K562 (cell line): Measurements from ENCODE around the gene POLR3K. TPM values are rescaled to one million over a fixed set of nuclear protein-coding genes. Genes with fewer than 3 reads are reported as not detected.

Source experiments
- CHCHD3 ChIP-seq: fragments of 250-450 bp; sonication (Bioruptor Pico); IDR thresholded peaks from 2 replicates; pipeline ENCODE4 v2.1.2; 2022; ENCODE audit warnings: mild to moderate bottlenecking
- KDM5B ChIP-seq: fragments of 200-600 bp; sonication (generic); IDR thresholded peaks from 2 replicates; pipeline ENCODE4 v1.6.1; 2012; ENCODE audit warnings: low read depth, mild to moderate bottlenecking, moderate library complexity, low read length, control low read depth, inconsistent platforms; ENCODE audit not compliant: insufficient replicate concordance
- LCOR ChIP-seq: sonication (generic); formaldehyde crosslinking; IDR thresholded peaks from 2 replicates; pipeline ENCODE4 v1.8.0; 2022; ENCODE audit warnings: mild to moderate bottlenecking, missing genetic modification reagents
- NR2C2 ChIP-seq, 2 experiments: fragments of 200-800 bp in 1 of 2; sonication (Bioruptor generic) in 1 of 2; sonication (generic) in 1 of 2; formaldehyde crosslinking in 1 of 2; IDR thresholded peaks; 2 replicates each; pipeline versions ENCODE4 v1.6.1 to v1.8.0; 2016 to 2022; ENCODE audit warnings: mild to moderate bottlenecking in 1 of 2, missing compliant biosample characterization in 1 of 2, missing genetic modification characterization in 1 of 2, missing genetic modification reagents in 1 of 2
- NRF1 ChIP-seq, 2 experiments: fragments of 450-650 bp; IDR thresholded peaks in 1 of 2; conservative IDR thresholded peaks in 1 of 2; 2 replicates each; pipeline ENCODE4 v1.6.1; 2014; ENCODE audit warnings: mild to moderate bottlenecking in 2 of 2
- PHF20 ChIP-seq: fragments of 450-650 bp; IDR thresholded peaks from 2 replicates; pipeline ENCODE4 v1.6.1; 2018; ENCODE audit not compliant: partially characterized antibody
- TEAD4 ChIP-seq, 2 experiments: sonication (generic) in 1 of 2; formaldehyde crosslinking in 1 of 2; IDR thresholded peaks; 2 replicates each; pipeline versions ENCODE4 v1.6.1 to v1.8.0; 2012 to 2022; ENCODE audit warnings: borderline replicate concordance in 1 of 2, inconsistent platforms in 1 of 2, low read length in 1 of 2, mild to moderate bottlenecking in 1 of 2, missing genetic modification reagents in 1 of 2
- polyA plus RNA-seq, 8 experiments: library from polyadenylated mRNA; depleted of rRNA in 4 of 8; stranded (reverse) in 5 of 8; unstranded in 3 of 8; fragments of >200 nt; fragmentation: Nextera tagmentation in 2 of 8; fragmentation: Illumina TruSeq in 1 of 8; extraction: Ambion mirVana in 2 of 8; extraction: Trizol in 1 of 8; gene quantifications; 2 replicates each; pipeline versions ENCODE4 v1.2.1 to v1.2.3, GENCODE V29; 2011 to 2014; ENCODE audit warnings: inconsistent platforms in 1 of 8, missing spikeins in 1 of 8
- total RNA-seq, 7 experiments: library from RNA; depleted of rRNA in 6 of 7; stranded (reverse); fragments of >200 nt in 6 of 7; fragmentation: Illumina TruSeq in 2 of 7; extraction: Trizol in 2 of 7; gene quantifications; 2 replicates each; pipeline versions ENCODE4 v1.2.1 to v1.2.3, GENCODE V29; 2011 to 2021; ENCODE audit warnings: low replicate concordance in 1 of 7
- TF ChIP-seq, protein P1 (sequence below), 2 experiments: fragments of 450-650 bp; IDR thresholded peaks; 2 replicates each; pipeline ENCODE4 v1.6.1; 2016; ENCODE audit warnings: mild to moderate bottlenecking in 2 of 2, borderline replicate concordance in 1 of 2, low read depth in 1 of 2, moderate library complexity in 1 of 2

Gene POLR3K
- total and polyA plus RNA-seq, 9 of the 15 experiments (the other 6 are each of a cell fraction or from before 2014, with no cell fraction given) = 42.1 to 315 (median 86.7) TPM

DNA sequence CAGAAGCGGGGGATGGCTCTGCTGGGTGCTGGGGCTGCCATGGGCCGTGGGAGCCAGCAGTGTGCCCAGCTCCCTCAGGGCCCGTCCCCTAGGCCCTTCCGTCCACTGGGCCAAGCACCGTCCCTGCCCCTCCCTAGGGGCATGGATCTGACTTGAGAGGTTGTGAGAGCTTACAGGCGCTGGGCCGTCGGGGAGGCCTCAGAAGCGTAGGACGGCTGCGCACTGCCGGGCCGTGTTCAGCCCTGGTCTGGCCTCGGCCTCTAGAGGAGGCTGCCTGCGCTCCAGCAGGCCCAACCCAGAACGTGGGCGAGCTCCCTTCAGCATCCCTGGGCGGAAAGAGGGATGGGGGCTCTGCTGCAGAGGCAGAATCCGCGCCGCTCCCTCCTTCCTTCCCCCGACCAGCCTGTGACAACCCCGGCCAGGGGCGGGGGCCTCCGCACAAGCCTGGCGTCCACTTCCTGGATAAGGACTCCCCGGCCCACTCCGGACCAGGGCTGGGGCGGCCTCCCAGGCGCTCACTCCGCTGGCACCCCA, 23.9 kb upstream of the POLR3K start (continued):
- TF ChIP-seq, protein P1, sequence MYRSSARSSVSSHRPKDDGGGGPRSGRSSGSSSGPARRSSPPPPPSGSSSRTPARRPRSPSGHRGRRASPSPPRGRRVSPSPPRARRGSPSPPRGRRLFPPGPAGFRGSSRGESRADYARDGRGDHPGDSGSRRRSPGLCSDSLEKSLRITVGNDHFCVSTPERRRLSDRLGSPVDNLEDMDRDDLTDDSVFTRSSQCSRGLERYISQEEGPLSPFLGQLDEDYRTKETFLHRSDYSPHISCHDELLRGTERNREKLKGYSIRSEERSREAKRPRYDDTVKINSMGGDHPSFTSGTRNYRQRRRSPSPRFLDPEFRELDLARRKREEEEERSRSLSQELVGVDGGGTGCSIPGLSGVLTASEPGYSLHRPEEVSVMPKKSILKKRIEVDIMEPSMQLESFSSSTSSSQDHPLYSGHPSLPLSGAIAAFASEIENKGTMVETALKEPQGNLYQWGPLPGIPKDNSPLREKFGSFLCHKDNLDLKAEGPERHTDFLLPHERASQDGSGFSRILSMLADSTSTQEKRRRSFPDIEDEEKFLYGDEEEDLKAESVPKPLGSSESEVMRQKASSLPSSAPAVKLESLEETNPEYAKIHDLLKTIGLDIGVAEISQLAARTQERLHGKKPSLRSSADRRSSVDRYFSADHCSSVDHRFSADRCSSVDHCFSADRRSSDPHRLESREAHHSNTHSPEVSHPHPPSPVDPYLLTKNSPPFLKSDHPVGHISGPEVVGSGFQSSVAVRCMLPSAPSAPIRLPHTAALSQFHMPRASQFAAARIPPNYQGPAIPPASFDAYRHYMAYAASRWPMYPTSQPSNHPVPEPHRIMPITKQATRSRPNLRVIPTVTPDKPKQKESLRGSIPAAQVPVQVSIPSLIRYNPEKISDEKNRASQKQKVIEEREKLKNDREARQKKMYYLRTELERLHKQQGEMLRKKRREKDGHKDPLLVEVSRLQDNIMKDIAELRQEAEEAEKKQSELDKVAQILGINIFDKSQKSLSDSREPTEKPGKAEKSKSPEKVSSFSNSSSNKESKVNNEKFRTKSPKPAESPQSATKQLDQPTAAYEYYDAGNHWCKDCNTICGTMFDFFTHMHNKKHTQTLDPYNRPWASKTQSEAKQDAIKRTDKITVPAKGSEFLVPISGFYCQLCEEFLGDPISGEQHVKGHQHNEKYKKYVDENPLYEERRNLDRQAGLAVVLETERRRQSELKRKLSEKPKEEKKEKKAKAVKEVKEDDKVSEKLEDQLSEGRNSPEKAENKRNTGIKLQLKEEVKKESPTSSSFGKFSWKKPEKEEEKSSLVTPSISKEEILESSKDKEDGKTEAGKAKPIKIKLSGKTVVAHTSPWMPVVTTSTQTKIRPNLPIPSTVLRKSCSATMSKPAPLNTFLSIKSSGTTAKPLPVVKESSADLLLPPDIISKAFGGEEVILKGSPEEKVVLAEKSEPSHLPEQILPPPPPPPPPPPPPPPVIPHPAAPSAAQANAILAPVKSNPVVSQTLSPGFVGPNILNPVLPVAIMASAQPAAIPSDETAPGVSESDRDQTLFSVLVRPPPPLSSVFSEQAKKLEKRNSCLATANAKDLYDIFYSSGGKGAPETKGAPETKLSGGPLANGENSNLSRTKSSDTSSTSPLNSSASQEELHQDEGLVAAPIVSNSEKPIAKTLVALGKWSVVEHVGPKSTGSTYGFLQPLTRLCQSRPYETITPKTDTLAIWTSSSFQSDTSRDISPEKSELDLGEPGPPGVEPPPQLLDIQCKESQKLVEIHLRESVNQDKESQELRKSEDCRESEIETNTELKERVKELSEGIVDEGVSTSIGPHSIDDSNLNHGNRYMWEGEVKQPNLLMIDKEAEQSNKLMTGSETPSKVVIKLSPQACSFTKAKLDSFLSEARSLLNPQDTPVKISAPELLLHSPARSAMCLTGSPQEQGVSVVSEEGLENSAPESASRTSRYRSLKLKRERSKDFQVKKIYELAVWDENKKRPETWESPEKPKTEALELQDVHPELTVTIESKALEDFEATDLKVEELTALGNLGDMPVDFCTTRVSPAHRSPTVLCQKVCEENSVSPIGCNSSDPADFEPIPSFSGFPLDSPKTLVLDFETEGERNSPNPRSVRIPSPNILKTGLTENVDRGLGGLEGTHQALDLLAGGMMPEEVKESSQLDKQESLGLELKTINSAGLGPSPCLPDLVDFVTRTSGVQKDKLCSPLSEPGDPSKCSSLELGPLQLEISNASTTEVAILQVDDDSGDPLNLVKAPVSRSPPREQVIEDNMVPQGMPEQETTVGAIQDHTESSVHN (IDR thresholded peaks at IDR 0.05; ENCODE audit: borderline replicate concordance in 1 of 2, low read depth in 1 of 2) = no peak
- no peak for TF ChIP-seq CHCHD3 (CRISPR knock-in tag)
- TF ChIP-seq LCOR (CRISPR knock-in tag) = no peak
- no peak for TF ChIP-seq TEAD4 (IDR thresholded peaks at IDR 0.05; ENCODE audit: low read length)
- TF ChIP-seq TEAD4 (CRISPR knock-in tag; IDR thresholded peaks at IDR 0.05; ENCODE audit: borderline replicate concordance) = no peak
- no peak for TF ChIP-seq NR2C2 (CRISPR knock-in tag; IDR thresholded peaks at IDR 0.05)
- no peak for TF ChIP-seq NR2C2 (tag; IDR thresholded peaks at IDR 0.05)
- peak; percentile 11 for TF ChIP-seq PHF20
- peak; percentile 35 to 69; a peak in 3 of 4 replicates for TF ChIP-seq NRF1 (conservative IDR thresholded peaks at IDR 0.05 in 1 of 2, IDR thresholded peaks at IDR 0.05 in 1 of 2)
- no peak for TF ChIP-seq KDM5B
